H1 (cell line): ENCODE measurements around the gene DPF3. TPM values are rescaled to one million over a fixed set of nuclear protein-coding genes. Genes with fewer than 3 reads are reported as not detected.

Experiments
- CTCF ChIA-PET: fragments of 300-600 bp; sonication (Branson Sonifier 250); formaldehyde crosslinking; loops from one replicate; lab custom pipeline; 2021; ENCODE audit not compliant: partially characterized antibody; lab: Charles Lee
- POLR2A ChIA-PET: fragments of 300-600 bp; sonication (Branson Sonifier 250); formaldehyde crosslinking; loops from one replicate; lab custom pipeline; 2021; ENCODE audit warnings: inconsistent platforms; ENCODE audit not compliant: partially characterized antibody; lab: Charles Lee
- DNase-seq, 2 experiments: peaks; one replicate each; pipeline versions ENCODE4 v3.0.0 to v3.0.0-alpha.2; 2010 to 2022; ENCODE audit warnings: low spot score in 2 of 2, low read depth in 1 of 2, mixed read lengths in 1 of 2
- FAIRE-seq: peaks from 2 replicates; lab custom pipeline; 2011; peaks lifted over from hg19 to GRCh38; lab: Jason Lieb, UNC
- H2AFZ ChIP-seq: 2 replicates; pipeline ENCODE4 v1.8.1; 2012; ENCODE audit warnings: low read length, inconsistent platforms
- H2AK5ac ChIP-seq: 2 replicates; pipeline ENCODE4 v1.6.1; 2013; ENCODE audit warnings: low read depth, low read length
- H2BK120ac ChIP-seq: replicated peaks from 2 replicates; pipeline ENCODE3; 2013; ENCODE audit warnings: low read depth, low read length, inconsistent platforms
- H2BK12ac ChIP-seq: 2 replicates; pipeline ENCODE4 v1.6.1; 2013; ENCODE audit warnings: low read depth, low read length
- H2BK15ac ChIP-seq: 2 replicates; pipeline ENCODE4 v1.6.1; 2013; ENCODE audit warnings: low read length
- H2BK20ac ChIP-seq: 2 replicates; pipeline ENCODE4 v1.6.1; 2013; ENCODE audit warnings: low read length
- H2BK5ac ChIP-seq: 2 replicates; pipeline ENCODE4 v1.6.1; 2013; ENCODE audit warnings: low read depth, low read length
- H3K14ac ChIP-seq: 2 replicates; pipeline ENCODE4 v1.6.1; 2013; ENCODE audit warnings: inconsistent platforms; ENCODE audit not compliant: insufficient read length
- H3K18ac ChIP-seq: 2 replicates; pipeline ENCODE4 v1.6.1; 2013; ENCODE audit warnings: low read length; ENCODE audit errors: extremely low read depth
- H3K23ac ChIP-seq: 2 replicates; pipeline ENCODE4 v1.6.1; 2013; ENCODE audit warnings: inconsistent platforms; ENCODE audit not compliant: insufficient read length
- H3K23me2 ChIP-seq: 2 replicates; pipeline ENCODE4 v1.6.1; 2013; ENCODE audit warnings: low read depth, low read length
- H3K27ac ChIP-seq: 2 replicates; pipeline ENCODE4 v1.6.1; 2011; ENCODE audit warnings: low read depth, low read length, inconsistent platforms
- H3K27me3 ChIP-seq, 4 experiments: replicated peaks in 1 of 4; 1 replicate in 1 of 4; 2 replicates in 3 of 4; pipeline versions ENCODE4 v1.6.1 to v1.8.1; 2011 to 2013; ENCODE audit warnings: low read length in 3 of 4, mild to moderate bottlenecking in 3 of 4, inconsistent platforms in 2 of 4, mixed read lengths in 2 of 4, moderate library complexity in 1 of 4; ENCODE audit not compliant: control insufficient read depth in 3 of 4, insufficient read depth in 3 of 4; ENCODE audit errors: extremely low read depth in 1 of 4
- H3K36me3 ChIP-seq, 4 experiments: 2 replicates each; pipeline versions ENCODE4 v1.6.1 to v1.8.1; 2011 to 2013; ENCODE audit warnings: mild to moderate bottlenecking in 4 of 4, low read length in 3 of 4, moderate library complexity in 2 of 4, control low read depth in 1 of 4, inconsistent platforms in 1 of 4; ENCODE audit not compliant: insufficient read depth in 4 of 4, control insufficient read depth in 2 of 4
- H3K4ac ChIP-seq: replicated peaks from 2 replicates; pipeline ENCODE3; 2013; ENCODE audit warnings: low read length, low read depth, mixed read lengths, inconsistent platforms; ENCODE audit not compliant: insufficient read length
- H3K4me1 ChIP-seq, 4 experiments: replicated peaks in 1 of 4; 1 replicate in 1 of 4; 2 replicates in 3 of 4; pipeline versions ENCODE4 v1.6.1 to v1.8.1; 2011 to 2013; ENCODE audit warnings: low read length in 3 of 4, inconsistent platforms in 2 of 4, mixed read lengths in 1 of 4; ENCODE audit not compliant: insufficient read depth in 4 of 4, control insufficient read depth in 3 of 4
- H3K4me2 ChIP-seq, 2 experiments: 2 replicates each; pipeline versions ENCODE4 v1.6.1 to v1.8.1; 2011 to 2013; ENCODE audit warnings: low read depth in 2 of 2, low read length in 2 of 2, control low read depth in 1 of 2, inconsistent platforms in 1 of 2, mild to moderate bottlenecking in 1 of 2; ENCODE audit not compliant: insufficient read depth in 1 of 2
- H3K4me3 ChIP-seq, 4 experiments: fragments of 200-600, 300-600 bp in 1 of 4; sonication (generic), shearing (Covaris generic), sonication (Bioruptor Twin) in 1 of 4; 2 replicates each; pipeline versions ENCODE4 v1.5.1 to v1.8.1; 2011 to 2016; ENCODE audit warnings: low read length in 4 of 4, low read depth in 3 of 4, control low read depth in 2 of 4, inconsistent platforms in 2 of 4, mild to moderate bottlenecking in 2 of 4, mixed read lengths in 1 of 4, moderate library complexity in 1 of 4; ENCODE audit not compliant: insufficient read depth in 2 of 4; ENCODE audit errors: extremely low read depth in 1 of 4
- H3K56ac ChIP-seq: replicated peaks from 2 replicates; pipeline ENCODE3; 2013; ENCODE audit warnings: low read depth, mild to moderate bottlenecking, mixed read lengths, low read length, inconsistent platforms; ENCODE audit not compliant: insufficient read length
- H3K79me1 ChIP-seq: 2 replicates; pipeline ENCODE4 v1.6.1; 2013; ENCODE audit warnings: low read depth, low read length, control low read depth
- H3K79me2 ChIP-seq, 2 experiments: 2 replicates each; pipeline versions ENCODE4 v1.6.1 to v1.8.1; 2012 to 2013; ENCODE audit warnings: low read length in 2 of 2, mild to moderate bottlenecking in 2 of 2, inconsistent platforms in 1 of 2; ENCODE audit not compliant: insufficient read depth in 2 of 2, control insufficient read depth in 1 of 2
- H3K9ac ChIP-seq, 4 experiments: replicated peaks in 1 of 4; 1 replicate in 1 of 4; 2 replicates in 3 of 4; pipeline versions ENCODE4 v1.6.1 to v1.8.1; 2011 to 2013; ENCODE audit warnings: low read depth in 3 of 4, low read length in 3 of 4, control low read depth in 2 of 4, mild to moderate bottlenecking in 2 of 4, moderate library complexity in 2 of 4, inconsistent platforms in 1 of 4; ENCODE audit errors: extremely low read depth in 1 of 4
- H3K9me3 ChIP-seq, 2 experiments: 2 replicates each; pipeline versions ENCODE4 v1.6.1 to v1.8.1; 2012 to 2013; ENCODE audit warnings: mild to moderate bottlenecking in 2 of 2, moderate library complexity in 2 of 2, control low read depth in 1 of 2, inconsistent platforms in 1 of 2, low read depth in 1 of 2, low read length in 1 of 2, mixed read lengths in 1 of 2; ENCODE audit not compliant: insufficient read depth in 2 of 2
- H4K20me1 ChIP-seq, 2 experiments: replicated peaks in 1 of 2; 2 replicates each; pipeline versions ENCODE3 to v1.8.1; 2011 to 2013; ENCODE audit warnings: inconsistent platforms in 2 of 2, low read length in 2 of 2, mild to moderate bottlenecking in 1 of 2; ENCODE audit not compliant: insufficient read depth in 2 of 2, control insufficient read depth in 1 of 2
- H4K5ac ChIP-seq: 2 replicates; pipeline ENCODE4 v1.6.1; 2013; ENCODE audit warnings: low read length, low read depth, mixed read lengths, inconsistent platforms; ENCODE audit not compliant: insufficient read length
- H4K8ac ChIP-seq: 2 replicates; pipeline ENCODE4 v1.8.0; 2013; ENCODE audit warnings: mild to moderate bottlenecking, moderate library complexity, low read length, inconsistent platforms; ENCODE audit not compliant: insufficient read depth; ENCODE audit errors: extremely low read depth
- H4K91ac ChIP-seq: replicated peaks from 2 replicates; pipeline ENCODE3; 2013; ENCODE audit warnings: low read length, mixed read lengths, inconsistent platforms; ENCODE audit not compliant: insufficient read length
- BRCA1 ChIP-seq: IDR thresholded peaks from 2 replicates; pipeline ENCODE4 v1.6.1; 2012; ENCODE audit warnings: low read depth, low read length, improper control_type of control experiment
- HDAC2 ChIP-seq, 2 experiments: fragments of 300-600 bp in 1 of 2; sonication (generic) in 1 of 2; IDR thresholded peaks; 2 replicates each; pipeline ENCODE4 v1.6.1; 2011 to 2012; ENCODE audit warnings: low read depth in 2 of 2, low read length in 2 of 2, mild to moderate bottlenecking in 2 of 2, moderate library complexity in 2 of 2, borderline replicate concordance in 1 of 2, inconsistent platforms in 1 of 2
- MAFK ChIP-seq: IDR thresholded peaks from 2 replicates; pipeline ENCODE4 v1.6.1; 2012; ENCODE audit warnings: low read depth, mild to moderate bottlenecking, improper control_type of control experiment, low read length
- PHF8 ChIP-seq: fragments of 200-600 bp; sonication (generic); conservative IDR thresholded peaks from 2 replicates; pipeline ENCODE4 v1.7.1; 2012; ENCODE audit warnings: low read depth, mild to moderate bottlenecking, inconsistent platforms, low read length, moderate library complexity
- RXRA ChIP-seq: IDR thresholded peaks from 2 replicates; pipeline ENCODE4 v1.6.1; 2011; ENCODE audit warnings: low read depth, mild to moderate bottlenecking, low read length, moderate library complexity; ENCODE audit not compliant: insufficient read depth
- SAP30 ChIP-seq: fragments of 300-600 bp; sonication (generic); IDR thresholded peaks from 2 replicates; pipeline ENCODE4 v1.7.1; 2012; ENCODE audit warnings: low read length, moderate library complexity, mild to moderate bottlenecking, inconsistent platforms; ENCODE audit not compliant: insufficient read depth, insufficient replicate concordance
- SIN3A ChIP-seq, 2 experiments: IDR thresholded peaks in 1 of 2; conservative IDR thresholded peaks in 1 of 2; 2 replicates each; pipeline ENCODE4 v1.6.1; 2011 to 2012; ENCODE audit warnings: low read length in 2 of 2, improper control_type of control experiment in 1 of 2, low read depth in 1 of 2, mild to moderate bottlenecking in 1 of 2
- WGBS, 2 experiments: shearing (Covaris generic) in 1 of 2; methylation state at CpG; one replicate each; pipeline versions ENCODE4 v1.1.6 to v1.1.7; 2013 to 2015; ENCODE audit warnings: low lambda C conversion rate in 2 of 2, mixed read lengths in 2 of 2, inconsistent platforms in 1 of 2, low coverage in 1 of 2, missing lambda C conversion rate in 1 of 2; ENCODE audit not compliant: insufficient replicate concordance in 2 of 2, insufficient coverage in 1 of 2, insufficient read length in 1 of 2; ENCODE audit errors: extremely low coverage in 1 of 2, missing lambda C conversion rate in 1 of 2; 5-methylcytosine and 5-hydroxymethylcytosine counted together
- polyA plus RNA-seq, 7 experiments: library from polyadenylated mRNA; depleted of rRNA in 3 of 7; stranded (reverse) in 5 of 7; unstranded in 2 of 7; fragments of >200 nt in 5 of 7; fragments of 200-250 nt in 2 of 7; gene quantifications; 1 replicate in 5 of 7; 2 replicates in 1 of 7; 4 replicates in 1 of 7; pipeline versions ENCODE4 v1.2.1 to v1.2.3, GENCODE V29; 2011 to 2013; ENCODE audit warnings: missing spikeins in 2 of 7, mixed read lengths in 2 of 7
- total RNA-seq: library from RNA; stranded (reverse); fragmentation: NEBNext Ultra II Directional; extraction: Animal tissue kit (Norgen Biotek cat#: 25700); gene quantifications from 2 replicates; pipeline ENCODE4 v1.2.1, GENCODE V29; 2021

Gene DPF3
- total and polyA plus RNA-seq, 2 of the 8 experiments (the other 6 are each of a cell fraction or from before 2014, with no cell fraction given), result 0.19 TPM; not detected in 1

DNA sequence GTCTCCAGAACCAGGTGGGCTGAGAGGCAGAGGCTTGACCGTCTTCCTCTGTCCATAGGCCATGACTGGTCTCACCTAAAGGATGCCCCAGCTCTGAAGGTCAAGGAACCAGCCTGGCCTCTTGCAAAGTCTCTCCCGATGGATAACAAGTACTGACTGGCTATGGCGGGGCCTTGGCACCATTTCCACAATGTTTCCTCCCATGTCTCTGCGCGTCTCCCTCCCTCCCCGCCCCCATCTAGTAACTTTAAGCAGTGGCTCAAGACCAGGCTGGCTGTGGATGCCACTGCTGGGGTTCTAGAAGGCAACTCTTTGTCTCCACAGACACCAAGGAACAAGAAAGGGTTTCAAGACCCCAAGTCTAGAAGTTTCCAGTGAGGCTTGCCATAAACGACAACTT is 275.5 kb downstream of the DPF3 start:
- Histone ChIP-seq H4K8ac (no peak overlapping the region; the same call in 1 of the 2 replicates), H4K20me1 (no peaks in the 10 kb centered on the region), H3K27me3 (no peaks in the 10 kb centered on the region; a peak in 2 of 7 replicates), H3K4me1 (peaks cover 3 to 8% (median 4%) of the 10 kb centered on the region in 4 experiments), H3K9me3 (peaks cover 0 to 4% of the 10 kb centered on the region in 2 experiments; a peak in 1 of 4 replicates), H3K79me2 (no peaks in the 10 kb centered on the region), H2BK12ac (no peak overlapping the region), H3K18ac (no peak overlapping the region; the same call in 1 of the 2 replicates), H3K56ac (no peak overlapping the region), H2BK5ac (no peak overlapping the region), H3K27ac (no peak overlapping the region), H3K14ac (no peak overlapping the region), H3K23ac (no peak overlapping the region), H3K4ac (no peak overlapping the region), H2BK120ac (no peak overlapping the region), H3K4me3 (no peak overlapping the region), H3K4me2 (no peak overlapping the region), H2BK15ac (no peak overlapping the region), H2BK20ac (no peak overlapping the region), H4K91ac (no peak overlapping the region), H3K23me2 (no peaks in the 10 kb centered on the region; the same call in 1 of the 2 replicates), H2AFZ (no peak overlapping the region), H3K36me3 (no peaks in the 10 kb centered on the region), H4K5ac (no peak overlapping the region), H3K9ac (no peak overlapping the region), H3K79me1 (no peaks in the 10 kb centered on the region), H2AK5ac (no peak overlapping the region; the same call in 1 of the 2 replicates)
- ChIA-PET POLR2A (no interaction called here), CTCF (interaction anchor here (2.3 to 2.9 kb wide), 2 partner anchors 16 to 105 kb away, joined by 8 read pairs; no protein-coding TSS in a partner anchor)
- 91% methylated on average over 6 of the region's 7 CpGs; no CpG with 5 or more reads in 1 of the 2 experiments for WGBS, 2 experiments
- TF ChIP-seq RXRA (no peak), BRCA1 (no peak), SIN3A (conservative IDR thresholded peaks at IDR 0.05 in 1 of 2, IDR thresholded peaks at IDR 0.05 in 1 of 2; ENCODE audit: low read depth in 1 of 2, low read length in 2 of 2) (no peak), MAFK (no peak), HDAC2 (IDR thresholded peaks at IDR 0.05; ENCODE audit: borderline replicate concordance in 1 of 2, low read depth in 2 of 2, low read length in 2 of 2) (no peak), SAP30 (no peak), PHF8 (no peak)
- peak in 1 of 2 experiments; percentile 33 for DNase-seq
- no peak for FAIRE-seq
